GM19328 (cell line): ENCODE results near the gene CAPNS1.

ENCODE experiments used
- ATAC-seq: cut with Tn5 transposase; IDR thresholded peaks from one replicate; pipeline ENCODE4 v1.9.1; 2021; ENCODE audit warnings: mild to moderate bottlenecking, moderate library complexity; ENCODE audit not compliant: unreplicated experiment

Gene CAPNS1

GRCh38 chr19:36139473-36140303 lies at the start of gene CAPNS1:
Gene CAPNS1, plus strand, starts transcription at chr19:36140066. Its CDS starts 946 bp downstream, at chr19:36141012.
- ATAC-seq, result peak; percentile 80

DNA sequence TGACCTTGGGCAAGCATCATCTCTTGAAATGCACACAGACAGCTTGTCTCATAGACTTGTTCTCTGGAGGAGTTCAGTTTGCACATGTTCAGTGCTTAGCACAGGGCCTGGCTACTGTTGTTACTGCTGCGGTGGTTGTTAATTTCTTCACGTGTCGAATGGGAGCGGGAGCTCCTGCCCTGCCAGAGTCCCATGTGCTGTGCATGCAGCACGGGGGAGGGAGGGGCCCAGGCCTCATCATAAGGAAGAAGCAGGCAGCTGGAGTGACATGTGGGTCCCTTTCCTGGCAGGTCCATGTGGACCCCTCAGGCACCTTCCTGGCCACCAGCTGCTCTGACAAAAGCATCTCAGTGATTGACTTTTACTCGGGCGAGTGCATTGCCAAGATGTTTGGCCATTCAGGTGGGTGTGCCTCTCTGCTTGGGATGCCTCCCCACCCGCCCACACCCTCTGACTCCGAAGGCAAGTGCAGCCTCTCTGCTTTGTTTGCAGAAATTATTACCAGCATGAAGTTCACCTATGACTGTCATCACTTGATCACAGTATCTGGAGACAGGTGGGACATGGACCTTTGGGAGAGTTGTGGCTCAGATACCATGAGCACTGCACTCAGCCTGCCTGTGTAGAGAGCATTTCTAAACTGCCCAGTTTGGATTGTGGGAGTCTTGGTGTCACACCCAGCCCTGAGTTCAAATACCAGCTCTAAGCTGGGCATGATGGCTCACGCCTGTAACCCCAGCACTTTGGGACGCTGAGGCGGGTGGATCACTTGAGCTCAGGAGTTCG lies 48.8 kb upstream of the CAPNS1 start:
- ATAC-seq, result no peak

GRCh38 chr19:36092566-36092965 lies 47.3 kb upstream of the CAPNS1 start:
- no peak for ATAC-seq

- no peak for ATAC-seq
Observed at GRCh38 chr19:36093146-36093662, 46.7 kb upstream of the CAPNS1 start.

DNA sequence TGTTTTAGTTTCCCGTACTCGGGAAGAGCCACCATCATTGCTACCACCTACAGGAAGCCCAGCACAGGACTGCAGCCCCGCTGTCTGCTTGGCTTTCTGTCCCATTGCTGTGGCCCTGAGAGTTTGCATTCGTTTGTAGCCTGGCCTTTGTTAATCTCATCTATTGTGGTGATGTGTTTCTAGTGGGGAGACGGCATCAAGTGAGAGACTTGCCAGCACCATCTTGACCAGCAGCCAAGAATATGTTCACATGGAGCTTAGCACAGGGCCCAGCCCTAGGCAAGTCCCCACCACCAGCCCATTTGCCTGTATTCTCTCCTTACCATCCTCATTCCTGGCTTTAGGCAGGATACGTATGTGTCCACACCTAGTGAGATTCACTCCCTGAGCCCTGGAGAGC lies 46.2 kb upstream of the CAPNS1 start:
- no peak for ATAC-seq

DNA sequence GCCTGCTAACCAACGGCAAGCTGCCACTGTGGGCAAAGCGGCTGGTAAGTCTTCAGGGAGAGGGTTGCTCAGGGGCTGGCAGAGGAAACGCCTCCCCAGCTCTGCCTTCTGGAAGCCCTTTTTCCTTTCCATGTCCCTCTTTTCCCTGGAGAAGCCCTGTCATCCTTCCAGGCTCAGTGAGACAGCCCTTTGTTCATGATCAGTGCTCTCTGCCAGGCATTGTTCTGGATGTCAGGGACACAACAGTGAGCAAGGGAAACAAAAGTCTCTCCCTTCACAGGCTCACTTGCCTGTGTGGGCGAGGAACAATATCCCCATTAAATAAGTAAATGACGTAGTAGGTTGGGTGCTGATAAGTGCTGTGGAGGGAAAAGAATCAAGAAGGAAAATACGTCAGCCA lies 42.8 kb upstream of the CAPNS1 start:
- ATAC-seq, result no peak

DNA sequence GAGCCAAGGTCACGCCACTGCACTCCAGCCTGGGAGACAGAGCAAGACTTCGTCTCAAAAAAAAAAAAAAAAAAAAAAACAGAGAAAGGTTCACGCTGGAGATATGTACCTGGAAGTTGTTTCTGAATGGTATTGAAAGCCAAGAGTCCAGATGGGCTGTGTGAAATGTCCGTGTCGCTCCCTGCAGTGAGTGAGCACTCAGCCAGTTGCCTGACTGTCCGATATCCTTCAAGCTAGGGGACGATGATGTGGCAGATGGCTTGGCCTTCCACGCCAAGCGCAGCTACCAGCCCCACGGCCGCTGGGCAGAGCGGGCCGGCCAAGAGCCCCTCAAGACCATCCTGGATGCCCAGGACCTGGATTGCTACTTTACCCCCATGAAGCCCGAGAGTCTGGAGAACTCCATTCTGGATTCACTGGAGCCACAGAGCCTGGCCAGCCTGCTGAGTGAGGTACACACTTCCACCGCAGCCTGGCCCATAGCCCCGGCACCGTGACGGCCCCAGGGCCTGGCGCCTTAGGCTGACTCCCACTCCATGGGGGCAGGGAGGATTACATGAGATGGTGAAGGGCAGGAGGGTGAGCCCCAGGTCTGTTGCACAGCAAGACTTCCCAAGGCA lies 40.6 kb upstream of the CAPNS1 start:
- ATAC-seq, result no peak

- no peak for ATAC-seq
Observed at GRCh38 chr19:36100476-36100875, 39.4 kb upstream of the CAPNS1 start.

GRCh38 chr19:36101550-36102327 lies 38.1 kb upstream of the CAPNS1 start:
- ATAC-seq, result no peak

GRCh38 chr19:36103040-36103626 lies 36.7 kb upstream of the CAPNS1 start:
- ATAC-seq, result no peak

- no peak for ATAC-seq
Observed at GRCh38 chr19:36103842-36104552, 35.9 kb upstream of the CAPNS1 start.

DNA sequence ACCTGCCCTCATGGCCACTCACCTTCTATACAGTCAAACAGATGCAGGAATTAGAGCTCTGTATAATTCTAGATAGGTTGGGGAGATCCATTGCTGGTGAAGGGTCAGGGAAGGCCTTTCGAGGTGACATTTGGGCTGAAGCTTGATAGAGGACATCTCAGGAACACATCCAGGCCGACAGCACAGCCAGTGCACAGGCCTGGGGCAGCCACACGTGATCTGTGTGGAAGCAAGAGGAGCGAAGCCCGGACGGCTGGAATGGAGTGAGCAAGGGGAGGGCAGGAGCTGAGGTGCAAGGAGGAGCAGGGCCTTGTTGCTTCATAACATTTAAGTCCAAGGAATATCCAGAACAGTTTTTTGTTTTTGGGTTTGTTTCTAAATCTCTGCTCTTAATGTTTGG lies 33.4 kb upstream of the CAPNS1 start:
- no peak for ATAC-seq

DNA sequence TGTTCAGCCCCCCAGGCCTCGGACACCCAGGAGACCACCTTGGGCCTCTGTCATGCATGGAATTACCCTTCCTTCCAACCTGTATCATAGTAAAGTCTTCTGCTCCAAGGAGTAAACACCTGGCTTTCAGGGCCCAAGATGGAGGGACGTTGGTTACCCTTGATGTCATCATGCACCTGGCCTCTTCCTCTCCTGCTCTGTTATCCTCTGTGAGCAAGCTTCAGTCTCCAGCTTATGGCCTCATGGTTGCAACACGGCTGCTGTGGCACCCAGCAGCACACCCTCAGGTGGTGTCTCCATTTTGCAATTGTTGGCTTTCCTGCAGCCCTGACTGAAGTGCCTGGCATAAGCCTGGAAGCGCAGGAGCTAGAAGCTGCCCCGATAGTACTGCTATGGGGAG lies 32.9 kb upstream of the CAPNS1 start:
- ATAC-seq, result no peak

GRCh38 chr19:36108684-36109083 lies 31.2 kb upstream of the CAPNS1 start:
- no peak for ATAC-seq

- ATAC-seq, result no peak
Observed at GRCh38 chr19:36110487-36111199, 29.2 kb upstream of the CAPNS1 start, which contains the start of gene OVOL3. Gene OVOL3, plus strand, starts transcription at chr19:36111143. Its CDS starts 60 bp downstream, at chr19:36111203.

DNA sequence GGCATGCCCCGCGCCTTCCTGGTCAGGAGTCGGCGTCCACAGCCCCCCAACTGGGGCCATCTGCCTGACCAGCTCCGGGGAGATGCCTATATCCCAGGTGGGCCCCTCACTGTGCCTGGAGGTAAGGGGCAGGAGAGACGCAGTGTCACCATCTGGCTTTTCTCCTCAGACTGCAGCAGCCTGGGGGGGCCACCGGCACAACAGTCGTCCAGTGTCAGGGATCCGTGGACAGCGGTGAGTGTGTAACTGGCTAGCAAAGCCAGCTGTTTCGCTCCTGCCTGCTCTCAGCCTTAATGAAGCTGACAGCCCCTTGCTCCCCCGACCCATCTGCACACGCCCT lies 28.7 kb upstream of the CAPNS1 start:
- ATAC-seq, result no peak

DNA sequence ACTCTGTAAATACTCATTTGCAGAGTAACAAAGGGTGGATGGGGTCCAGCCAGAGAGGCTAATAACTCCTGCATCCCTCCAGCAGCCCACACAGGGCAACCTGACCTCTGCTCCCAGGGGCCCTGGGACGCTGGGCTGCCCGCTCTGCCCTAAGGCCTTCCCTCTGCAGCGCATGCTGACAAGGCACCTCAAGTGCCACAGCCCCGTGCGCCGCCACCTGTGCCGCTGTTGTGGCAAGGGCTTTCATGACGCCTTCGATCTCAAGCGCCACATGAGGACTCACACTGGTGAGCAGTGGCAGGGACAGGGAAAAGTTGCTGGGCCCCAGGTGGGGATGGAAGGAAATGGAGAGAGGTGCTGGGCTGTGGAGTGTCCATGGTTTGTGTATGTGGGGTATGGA lies 27.2 kb upstream of the CAPNS1 start:
- no peak for ATAC-seq

- ATAC-seq, result no peak
Observed at GRCh38 chr19:36113425-36113824, 26.4 kb upstream of the CAPNS1 start.
